Endothelial cell of umbilical vein (primary cell): ENCODE results near the gene RECQL. TPM values are rescaled to one million over a fixed set of nuclear protein-coding genes. Genes with fewer than 3 reads are reported as not detected.

Experiments used
- BruUV-seq: library from RNA; stranded (reverse); fragments of 400-500 nt; replicated peaks from 2 replicates; lab custom pipeline; 2021; lab: Mats Ljungman, UMichigan
- CTCF ChIA-PET: fragments of 300-600, 350-600 bp; sonication (Branson Sonifier 250); formaldehyde crosslinking; loops from one replicate; lab custom pipeline; 2021; ENCODE audit warnings: antibody characterized with exemption, inconsistent platforms; lab: Charles Lee
- POLR2A ChIA-PET: fragments of 300-600, 350-600 bp; sonication (Branson Sonifier 250); formaldehyde crosslinking; loops from one replicate; lab custom pipeline; 2021; ENCODE audit warnings: antibody characterized with exemption, inconsistent platforms; lab: Charles Lee
- DNase-seq: peaks from one replicate; pipeline ENCODE4 v3.0.0-alpha.2; 2011; ENCODE audit warnings: low read depth, low spot score
- FAIRE-seq: peaks from 2 replicates; lab custom pipeline; 2011; peaks lifted over from hg19 to GRCh38; lab: Jason Lieb, UNC
- H2AFZ ChIP-seq: 2 replicates; pipeline ENCODE4 v1.6.0; 2012; ENCODE audit warnings: low read depth, low read length, control low read depth, inconsistent platforms
- H3K27ac ChIP-seq: 2 replicates; pipeline ENCODE4 v1.5.1; 2011; ENCODE audit warnings: low read depth, mild to moderate bottlenecking, control low read depth, low read length, moderate library complexity; ENCODE audit not compliant: insufficient read depth
- H3K27me3 ChIP-seq, 2 experiments: 2 replicates each; pipeline versions ENCODE4 v1.6.0 to v1.6.1; 2011; ENCODE audit warnings: low read length in 2 of 2, mixed read lengths in 1 of 2; ENCODE audit not compliant: control insufficient read depth in 2 of 2, insufficient read depth in 2 of 2
- H3K36me3 ChIP-seq, 2 experiments: 2 replicates in 1 of 2; 3 replicates in 1 of 2; pipeline ENCODE4 v1.5.1; 2011; ENCODE audit warnings: low read length in 2 of 2, mild to moderate bottlenecking in 1 of 2, moderate library complexity in 1 of 2; ENCODE audit not compliant: control insufficient read depth in 2 of 2, insufficient read depth in 2 of 2; ENCODE audit errors: extremely low read depth in 1 of 2
- H3K4me1 ChIP-seq: 3 replicates; pipeline ENCODE4 v1.5.1; 2011; ENCODE audit warnings: mild to moderate bottlenecking, low read length; ENCODE audit not compliant: control insufficient read depth, insufficient read depth; ENCODE audit errors: extremely low read depth
- H3K4me2 ChIP-seq: 2 replicates; pipeline ENCODE4 v1.6.1; 2011; ENCODE audit warnings: low read length, control low read depth, mixed read lengths; ENCODE audit not compliant: insufficient read depth
- H3K4me3 ChIP-seq, 3 experiments: fragments of 200-600 bp in 1 of 3; sonication (generic), shearing (Covaris generic) in 1 of 3; replicated peaks in 1 of 3; 2 replicates each; pipeline ENCODE4 v1.5.1; 2011 to 2016; ENCODE audit warnings: control low read depth in 3 of 3, low read length in 3 of 3, mild to moderate bottlenecking in 2 of 3, inconsistent platforms in 1 of 3, low read depth in 1 of 3, moderate library complexity in 1 of 3; ENCODE audit not compliant: insufficient read depth in 1 of 3
- H3K79me2 ChIP-seq: 2 replicates; pipeline ENCODE4 v1.6.0; 2012; ENCODE audit warnings: low read length, inconsistent platforms; ENCODE audit not compliant: control insufficient read depth, insufficient read depth
- H3K9ac ChIP-seq: replicated peaks from 2 replicates; pipeline ENCODE3; 2011; ENCODE audit warnings: low read length, control low read depth; ENCODE audit not compliant: insufficient read depth; ENCODE audit errors: extremely low read depth
- H3K9me1 ChIP-seq: replicated peaks from 3 replicates; pipeline ENCODE4 v1.6.0; 2011; ENCODE audit warnings: mild to moderate bottlenecking, low read length; ENCODE audit not compliant: control insufficient read depth, insufficient read depth; ENCODE audit errors: extremely low read depth
- H3K9me3 ChIP-seq: replicated peaks from 2 replicates; pipeline ENCODE4 v1.5.1; 2012; ENCODE audit warnings: low read length, inconsistent platforms; ENCODE audit not compliant: control insufficient read depth, insufficient read depth
- H4K20me1 ChIP-seq: replicated peaks from 2 replicates; pipeline ENCODE3; 2011; ENCODE audit warnings: mild to moderate bottlenecking, low read length; ENCODE audit not compliant: control insufficient read depth, insufficient read depth; ENCODE audit errors: extremely low read depth
- CTCF ChIP-seq, 2 donors: IDR thresholded peaks; 1 replicate in 1 of 2; 2 replicates in 1 of 2; pipeline ENCODE4 v1.5.1; 2011; ENCODE audit warnings: low read length in 2 of 2, mild to moderate bottlenecking in 2 of 2, moderate library complexity in 2 of 2, control low read depth in 1 of 2, inconsistent platforms in 1 of 2, low read depth in 1 of 2; ENCODE audit not compliant: insufficient read depth in 1 of 2; ENCODE audit errors: extremely low read depth in 1 of 2
- EZH2 ChIP-seq: IDR thresholded peaks from 2 replicates; pipeline ENCODE4 v1.6.1; 2012; ENCODE audit warnings: borderline replicate concordance, low read depth, mild to moderate bottlenecking, moderate library complexity, low read length, inconsistent platforms; ENCODE audit not compliant: severe bottlenecking
- FOS ChIP-seq: IDR thresholded peaks from 2 replicates; pipeline ENCODE4 v1.6.1; 2011; ENCODE audit warnings: mild to moderate bottlenecking, low read length, moderate library complexity, borderline replicate concordance; ENCODE audit not compliant: insufficient read depth
- GATA2 ChIP-seq: IDR thresholded peaks from 2 replicates; pipeline ENCODE4 v1.7.0; 2011; ENCODE audit warnings: low read depth, mild to moderate bottlenecking, moderate library complexity, mixed read lengths, low read length; ENCODE audit not compliant: insufficient read length, insufficient read depth
- JUN ChIP-seq: IDR thresholded peaks from 2 replicates; pipeline ENCODE4 v1.6.1; 2011; ENCODE audit warnings: borderline replicate concordance, low read depth; ENCODE audit not compliant: insufficient read length, insufficient read depth
- MYC ChIP-seq: IDR thresholded peaks from one replicate; pipeline ENCODE4 v1.6.1; 2011; ENCODE audit warnings: mild to moderate bottlenecking, low read depth, low read length
- POLR2A ChIP-seq: IDR thresholded peaks from 2 replicates; pipeline ENCODE4 v1.6.1; 2012; ENCODE audit warnings: low read depth, mild to moderate bottlenecking, control low read depth, low read length
- POLR2AphosphoS5 ChIP-seq: IDR thresholded peaks from 2 replicates; pipeline ENCODE4 v1.6.1; 2012; ENCODE audit warnings: low read depth, mild to moderate bottlenecking, control low read depth, low read length, moderate library complexity; ENCODE audit not compliant: insufficient read depth
- dilution Hi-C: fragments of 300-500 bp; cut with MboI; formaldehyde crosslinking; loops from one replicate; pipeline ENCODE4 v1.15.0; 2019; ENCODE audit warnings: low sequenced_read_pairs; ENCODE audit not compliant: extremely low pct_ligation_motif_present
- intact Hi-C: fragments of 100-400 bp; cut with micrococcal nuclease; formaldehyde crosslinking; loops from one replicate; pipeline ENCODE4 v1.10.0; 2022
- polyA plus RNA-seq, 4 experiments: library from polyadenylated mRNA; depleted of rRNA in 3 of 4; stranded (reverse) in 3 of 4; unstranded in 1 of 4; fragments of >200 nt; gene quantifications; 2 replicates each; pipeline versions ENCODE4 v1.2.1 to v1.2.3, GENCODE V29; 2011 to 2012; ENCODE audit warnings: missing spikeins in 1 of 4
- total RNA-seq: library from RNA; stranded (reverse); gene quantifications from 2 replicates; pipeline ENCODE4 v1.2.3, GENCODE V29; 2021
- TF ChIP-seq, protein P1 (sequence below): IDR thresholded peaks from 2 replicates; pipeline ENCODE4 v1.6.1; 2011; ENCODE audit not compliant: insufficient read depth, insufficient read length

RECQL gene
- total and polyA plus RNA-seq, 2 donors (not counting 3 experiments of a cell fraction or from before 2014, with no cell fraction given), result 9.3 to 50.3 TPM

GRCh38 chr12:21429994-21430393 is 71.4 kb downstream of the RECQL start:
- CTCF ChIA-PET, result no interaction called here
- dilution Hi-C loops, result no loop called here

More at GRCh38 chr12:21429994-21430393, 71.4 kb downstream of the RECQL start:
- H3K4me3 ChIP-seq, result no peak overlapping the region
- DNase-seq (no peak), FAIRE-seq (no peak)
- TF ChIP-seq FOS (no peak), POLR2A (no peak), CTCF (IDR thresholded peaks at IDR 0.05; ENCODE audit: extremely low read depth in 1 of 2, insufficient read depth in 1 of 2, low read depth in 1 of 2, low read length in 2 of 2) (no peak), JUN (no peak), MYC (no peak), POLR2AphosphoS5 (no peak), GATA2 (no peak), EZH2 (no peak)
- TF ChIP-seq, protein P1, sequence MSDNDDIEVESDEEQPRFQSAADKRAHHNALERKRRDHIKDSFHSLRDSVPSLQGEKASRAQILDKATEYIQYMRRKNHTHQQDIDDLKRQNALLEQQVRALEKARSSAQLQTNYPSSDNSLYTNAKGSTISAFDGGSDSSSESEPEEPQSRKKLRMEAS, result no peak
- no TSS peak for BruUV-seq
- no peaks in the 10 kb centered on the region for H3K9me1 ChIP-seq
- peaks cover 13% of the 10 kb centered on the region for H3K4me1 ChIP-seq
- H3K4me2 ChIP-seq, result no peak overlapping the region
- no peaks in the 10 kb centered on the region for H3K79me2 ChIP-seq
- no peak overlapping the region for H3K27ac ChIP-seq
- H2AFZ ChIP-seq, result no peak overlapping the region
- intact Hi-C loops, result no loop called here
- H3K9ac ChIP-seq, result no peak overlapping the region
- POLR2A ChIA-PET, result no interaction called here
- no peaks in the 10 kb centered on the region for H4K20me1 ChIP-seq
- H3K36me3 ChIP-seq, result no peaks in the 10 kb centered on the region
- H3K9me3 ChIP-seq, result no peaks in the 10 kb centered on the region
- no peaks in the 10 kb centered on the region for H3K27me3 ChIP-seq
